ENCODE measurements around the gene HLA-A.
A peak's percentile ranks its signal among the peaks of the same experiment; 100 is the strongest.

The HLA-A gene

GRCh38 chr6:29916741-29917140 lies 25.6 kb upstream of the HLA-A start:
- TF ChIP-seq, protein P1, sequence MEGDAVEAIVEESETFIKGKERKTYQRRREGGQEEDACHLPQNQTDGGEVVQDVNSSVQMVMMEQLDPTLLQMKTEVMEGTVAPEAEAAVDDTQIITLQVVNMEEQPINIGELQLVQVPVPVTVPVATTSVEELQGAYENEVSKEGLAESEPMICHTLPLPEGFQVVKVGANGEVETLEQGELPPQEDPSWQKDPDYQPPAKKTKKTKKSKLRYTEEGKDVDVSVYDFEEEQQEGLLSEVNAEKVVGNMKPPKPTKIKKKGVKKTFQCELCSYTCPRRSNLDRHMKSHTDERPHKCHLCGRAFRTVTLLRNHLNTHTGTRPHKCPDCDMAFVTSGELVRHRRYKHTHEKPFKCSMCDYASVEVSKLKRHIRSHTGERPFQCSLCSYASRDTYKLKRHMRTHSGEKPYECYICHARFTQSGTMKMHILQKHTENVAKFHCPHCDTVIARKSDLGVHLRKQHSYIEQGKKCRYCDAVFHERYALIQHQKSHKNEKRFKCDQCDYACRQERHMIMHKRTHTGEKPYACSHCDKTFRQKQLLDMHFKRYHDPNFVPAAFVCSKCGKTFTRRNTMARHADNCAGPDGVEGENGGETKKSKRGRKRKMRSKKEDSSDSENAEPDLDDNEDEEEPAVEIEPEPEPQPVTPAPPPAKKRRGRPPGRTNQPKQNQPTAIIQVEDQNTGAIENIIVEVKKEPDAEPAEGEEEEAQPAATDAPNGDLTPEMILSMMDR (IDR thresholded peaks at IDR 0.05; ENCODE audit: insufficient read depth, low read length) = no peak
- no peak for TF ChIP-seq SPI1 (IDR thresholded peaks at IDR 0.05; ENCODE audit: borderline replicate concordance, low read depth)
- TF ChIP-seq POLR2AphosphoS5 (IDR thresholded peaks at IDR 0.05; ENCODE audit: low read depth) = no peak
- TF ChIP-seq GABPA (IDR thresholded peaks at IDR 0.05; ENCODE audit: low read depth) = no peak
- TF ChIP-seq, protein P2, sequence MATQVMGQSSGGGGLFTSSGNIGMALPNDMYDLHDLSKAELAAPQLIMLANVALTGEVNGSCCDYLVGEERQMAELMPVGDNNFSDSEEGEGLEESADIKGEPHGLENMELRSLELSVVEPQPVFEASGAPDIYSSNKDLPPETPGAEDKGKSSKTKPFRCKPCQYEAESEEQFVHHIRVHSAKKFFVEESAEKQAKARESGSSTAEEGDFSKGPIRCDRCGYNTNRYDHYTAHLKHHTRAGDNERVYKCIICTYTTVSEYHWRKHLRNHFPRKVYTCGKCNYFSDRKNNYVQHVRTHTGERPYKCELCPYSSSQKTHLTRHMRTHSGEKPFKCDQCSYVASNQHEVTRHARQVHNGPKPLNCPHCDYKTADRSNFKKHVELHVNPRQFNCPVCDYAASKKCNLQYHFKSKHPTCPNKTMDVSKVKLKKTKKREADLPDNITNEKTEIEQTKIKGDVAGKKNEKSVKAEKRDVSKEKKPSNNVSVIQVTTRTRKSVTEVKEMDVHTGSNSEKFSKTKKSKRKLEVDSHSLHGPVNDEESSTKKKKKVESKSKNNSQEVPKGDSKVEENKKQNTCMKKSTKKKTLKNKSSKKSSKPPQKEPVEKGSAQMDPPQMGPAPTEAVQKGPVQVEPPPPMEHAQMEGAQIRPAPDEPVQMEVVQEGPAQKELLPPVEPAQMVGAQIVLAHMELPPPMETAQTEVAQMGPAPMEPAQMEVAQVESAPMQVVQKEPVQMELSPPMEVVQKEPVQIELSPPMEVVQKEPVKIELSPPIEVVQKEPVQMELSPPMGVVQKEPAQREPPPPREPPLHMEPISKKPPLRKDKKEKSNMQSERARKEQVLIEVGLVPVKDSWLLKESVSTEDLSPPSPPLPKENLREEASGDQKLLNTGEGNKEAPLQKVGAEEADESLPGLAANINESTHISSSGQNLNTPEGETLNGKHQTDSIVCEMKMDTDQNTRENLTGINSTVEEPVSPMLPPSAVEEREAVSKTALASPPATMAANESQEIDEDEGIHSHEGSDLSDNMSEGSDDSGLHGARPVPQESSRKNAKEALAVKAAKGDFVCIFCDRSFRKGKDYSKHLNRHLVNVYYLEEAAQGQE (IDR thresholded peaks at IDR 0.05; ENCODE audit: insufficient replicate concordance, low read depth) = no peak
- H3K27ac ChIP-seq (replicated peaks) = no peak overlapping the region
- H3K4me3 ChIP-seq (replicated peaks; ENCODE audit: insufficient read depth, low read length) = no peak overlapping the region
- no peaks in the 10 kb centered on the region for H3K27me3 ChIP-seq (ENCODE audit: insufficient read depth, poor library complexity, severe bottlenecking)
- DNase-seq (ENCODE audit: low read depth in 1 of 2, low spot score in 1 of 2) = no peak

- Histone ChIP-seq H3K4me3 (replicated peaks; ENCODE audit: insufficient read depth, low read length) (no peak overlapping the region), H3K27ac (replicated peaks) (no peak overlapping the region), H3K27me3 (ENCODE audit: insufficient read depth, poor library complexity, severe bottlenecking) (no peaks in the 10 kb centered on the region)
- no peak for TF ChIP-seq GABPA (IDR thresholded peaks at IDR 0.05; ENCODE audit: low read depth)
- no peak for TF ChIP-seq POLR2AphosphoS5 (IDR thresholded peaks at IDR 0.05; ENCODE audit: low read depth)
- TF ChIP-seq, protein P2 (IDR thresholded peaks at IDR 0.05; ENCODE audit: insufficient replicate concordance, low read depth) = no peak
- TF ChIP-seq, protein P1 (IDR thresholded peaks at IDR 0.05; ENCODE audit: insufficient read depth, low read length) = no peak
- TF ChIP-seq SPI1 (IDR thresholded peaks at IDR 0.05; ENCODE audit: borderline replicate concordance, low read depth) = no peak
- DNase-seq (ENCODE audit: low read depth in 1 of 2, low spot score in 1 of 2) = peak; percentile 20 to 43
Observed at GRCh38 chr6:29917857-29918256, 24.5 kb upstream of the HLA-A start.

- H3K4me3 ChIP-seq (replicated peaks; ENCODE audit: insufficient read depth, low read length) = no peak overlapping the region
- no peaks in the 10 kb centered on the region for H3K27me3 ChIP-seq (ENCODE audit: insufficient read depth, poor library complexity, severe bottlenecking)
- H3K27ac ChIP-seq (replicated peaks) = no peak overlapping the region
- DNase-seq (ENCODE audit: low read depth in 1 of 2, low spot score in 1 of 2) = no peak
- TF ChIP-seq, protein P1 (IDR thresholded peaks at IDR 0.05; ENCODE audit: insufficient read depth, low read length) = no peak
- TF ChIP-seq, protein P2 (IDR thresholded peaks at IDR 0.05; ENCODE audit: insufficient replicate concordance, low read depth) = no peak
Observed at GRCh38 chr6:29919506-29920445, 22.6 kb upstream of the HLA-A start.
